Upper lobe of right lung (tissue), 1 donor: Measurements from ENCODE around the gene SLC6A12. TPM values are rescaled to one million over a fixed set of nuclear protein-coding genes. Genes with fewer than 3 reads are reported as not detected.

Experiments
- ATAC-seq: fragments of 200-7000 bp; cut with Tn5 transposase; one replicate; pipeline ENCODE4 v1.9.1; 2020; ENCODE audit warnings: mild to moderate bottlenecking, moderate library complexity
- DNase-seq: peaks from one replicate; pipeline ENCODE4 v3.0.0-alpha.2; 2020
- H3K27ac ChIP-seq: fragments of 200-600 bp; one replicate; pipeline ENCODE4 v1.8.0; 2022
- H3K27me3 ChIP-seq: fragments of 200-600 bp; one replicate; pipeline ENCODE4 v1.8.0; 2022; ENCODE audit warnings: mild to moderate bottlenecking
- H3K36me3 ChIP-seq: fragments of 200-600 bp; one replicate; pipeline ENCODE4 v1.8.0; 2022
- H3K4me1 ChIP-seq: fragments of 200-600 bp; one replicate; pipeline ENCODE4 v1.8.0; 2022
- H3K4me3 ChIP-seq: fragments of 200-600 bp; one replicate; pipeline ENCODE4 v1.8.0; 2022; ENCODE audit warnings: mild to moderate bottlenecking
- H3K9me3 ChIP-seq: fragments of 200-600 bp; one replicate; pipeline ENCODE4 v1.8.0; 2022
- intact Hi-C: fragments of 100-400 bp; cut with DNase I; formaldehyde crosslinking; loops from one replicate; pipeline ENCODE4 v1.11.0; 2022
- total RNA-seq: library from RNA; stranded (reverse); fragmentation: NEBNext Ultra II Directional; extraction: Animal tissue kit (Norgen Biotek cat#: 25700); gene quantifications from one replicate; pipeline ENCODE4 v1.2.1, GENCODE V29; 2021
- TF ChIP-seq, protein P1 (sequence below): fragments of 200-600 bp; IDR thresholded peaks from one replicate; pipeline ENCODE4 v1.8.0; 2022; ENCODE audit warnings: antibody characterized with exemption
- donor health status: DM: no; HTN: yes; CAD: no; lungs with severe emphysema.

SLC6A12 gene
- total RNA-seq, 1 donor from 2014 or later = 11.1 TPM

DNA sequence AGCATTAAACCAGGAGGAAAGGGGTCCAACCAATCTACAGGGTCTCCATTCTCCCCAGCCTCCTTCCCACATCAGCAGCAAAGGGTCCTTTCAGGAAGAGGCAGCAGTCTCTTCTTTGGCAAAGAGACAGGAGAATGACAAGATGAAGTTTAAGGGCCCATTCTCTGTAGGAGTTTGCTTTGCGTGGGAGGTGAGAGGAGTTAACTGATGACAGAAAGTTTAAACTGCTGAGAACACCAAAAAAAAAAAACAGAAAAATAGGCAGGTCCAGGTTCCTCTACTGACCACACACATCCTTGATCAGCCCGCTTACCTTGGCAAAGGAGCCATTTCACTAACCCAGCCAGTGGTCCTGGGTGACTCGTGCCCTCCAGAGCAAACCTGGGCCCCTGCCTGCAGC is 43.0 kb upstream of the SLC6A12 start:
- no peak overlapping the region for H3K4me3 ChIP-seq
- ATAC-seq (no peak), DNase-seq (no peak)
- intact Hi-C loops = no loop called here
- TF ChIP-seq, protein P1, sequence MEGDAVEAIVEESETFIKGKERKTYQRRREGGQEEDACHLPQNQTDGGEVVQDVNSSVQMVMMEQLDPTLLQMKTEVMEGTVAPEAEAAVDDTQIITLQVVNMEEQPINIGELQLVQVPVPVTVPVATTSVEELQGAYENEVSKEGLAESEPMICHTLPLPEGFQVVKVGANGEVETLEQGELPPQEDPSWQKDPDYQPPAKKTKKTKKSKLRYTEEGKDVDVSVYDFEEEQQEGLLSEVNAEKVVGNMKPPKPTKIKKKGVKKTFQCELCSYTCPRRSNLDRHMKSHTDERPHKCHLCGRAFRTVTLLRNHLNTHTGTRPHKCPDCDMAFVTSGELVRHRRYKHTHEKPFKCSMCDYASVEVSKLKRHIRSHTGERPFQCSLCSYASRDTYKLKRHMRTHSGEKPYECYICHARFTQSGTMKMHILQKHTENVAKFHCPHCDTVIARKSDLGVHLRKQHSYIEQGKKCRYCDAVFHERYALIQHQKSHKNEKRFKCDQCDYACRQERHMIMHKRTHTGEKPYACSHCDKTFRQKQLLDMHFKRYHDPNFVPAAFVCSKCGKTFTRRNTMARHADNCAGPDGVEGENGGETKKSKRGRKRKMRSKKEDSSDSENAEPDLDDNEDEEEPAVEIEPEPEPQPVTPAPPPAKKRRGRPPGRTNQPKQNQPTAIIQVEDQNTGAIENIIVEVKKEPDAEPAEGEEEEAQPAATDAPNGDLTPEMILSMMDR = no peak
- no peaks in the 10 kb centered on the region for H3K4me1 ChIP-seq
- H3K36me3 ChIP-seq = no peaks in the 10 kb centered on the region
- H3K9me3 ChIP-seq = no peaks in the 10 kb centered on the region
- no peak overlapping the region for H3K27ac ChIP-seq
- peaks cover 6% of the 10 kb centered on the region for H3K27me3 ChIP-seq

DNA sequence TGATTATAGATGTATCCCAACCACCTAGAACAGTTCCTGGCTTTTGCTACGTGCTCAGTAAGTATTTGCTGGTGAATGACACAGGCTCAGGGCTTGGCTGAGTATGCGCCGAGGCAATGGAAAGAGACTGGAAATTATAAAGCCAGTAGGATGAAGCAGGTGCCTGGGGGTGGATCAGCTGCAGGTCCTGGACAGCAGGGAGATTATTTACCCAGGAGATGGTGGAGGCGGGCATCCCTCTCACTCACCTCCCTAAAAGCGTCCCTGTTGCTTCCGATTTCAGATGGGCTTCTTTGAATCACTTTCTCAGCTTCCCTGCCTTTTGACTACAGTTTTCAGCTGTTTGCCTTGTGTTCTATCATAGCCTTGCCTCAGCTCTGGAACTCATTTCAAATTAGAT is 42.3 kb upstream of the SLC6A12 start:
- H3K27ac ChIP-seq = no peak overlapping the region
- no peaks in the 10 kb centered on the region for H3K36me3 ChIP-seq
- TF ChIP-seq, protein P1 = no peak
- ATAC-seq (no peak), DNase-seq (no peak)
- no peaks in the 10 kb centered on the region for H3K9me3 ChIP-seq
- no peak overlapping the region for H3K4me3 ChIP-seq
- H3K4me1 ChIP-seq = no peaks in the 10 kb centered on the region
- H3K27me3 ChIP-seq = peaks cover 6% of the 10 kb centered on the region
- intact Hi-C loops = no loop called here

DNA sequence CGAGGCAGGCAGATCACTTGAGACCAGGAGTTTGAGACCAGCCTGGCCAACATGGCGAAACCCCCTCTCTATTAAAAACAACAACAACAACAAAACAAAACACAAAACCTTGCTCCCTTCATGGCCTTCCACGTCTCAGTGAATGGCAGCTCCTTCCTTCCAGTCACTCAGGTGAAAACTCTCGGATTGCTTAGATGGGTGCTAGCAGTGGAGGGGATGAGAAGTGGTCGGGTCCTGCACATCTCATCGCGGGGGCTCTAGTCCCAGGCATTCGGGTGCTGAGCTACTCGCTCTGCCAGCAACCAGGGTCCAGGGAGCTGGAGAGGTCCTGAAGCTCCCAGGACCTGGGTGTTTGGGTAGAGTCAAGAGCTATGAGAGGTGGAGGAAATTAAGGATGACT is 41.0 kb upstream of the SLC6A12 start:
- H3K27ac ChIP-seq = no peak overlapping the region
- TF ChIP-seq, protein P1 = no peak
- H3K27me3 ChIP-seq = peaks cover 6% of the 10 kb centered on the region

DNA sequence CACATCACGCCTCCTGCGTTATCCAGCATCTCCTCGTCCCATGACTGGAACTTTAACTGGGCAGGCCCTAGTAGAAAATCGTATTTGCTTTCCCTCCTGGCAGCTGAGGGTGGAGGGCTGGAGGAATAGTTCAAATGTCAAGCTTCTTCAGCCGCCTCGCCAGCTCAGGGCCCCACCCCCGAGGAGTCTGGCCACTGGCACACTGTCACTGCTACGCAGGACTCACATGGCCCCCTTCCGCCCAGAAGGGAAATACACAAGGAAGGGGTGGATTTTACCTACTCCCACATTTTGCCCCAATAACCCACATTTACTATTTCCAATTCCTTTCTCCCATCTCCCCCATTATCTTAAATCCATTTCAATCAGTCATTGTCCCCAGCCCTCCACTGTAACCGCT is 40.1 kb upstream of the SLC6A12 start:
- TF ChIP-seq, protein P1 = no peak
- Histone ChIP-seq H3K27ac (no peak overlapping the region), H3K4me1 (no peaks in the 10 kb centered on the region), H3K9me3 (no peaks in the 10 kb centered on the region), H3K36me3 (no peaks in the 10 kb centered on the region), H3K4me3 (no peak overlapping the region), H3K27me3 (peaks cover 6% of the 10 kb centered on the region)
- ATAC-seq (no peak), DNase-seq (no peak)
- intact Hi-C loops = no loop called here

More for the DNA sequence above, 41.0 kb upstream of the SLC6A12 start:
- Histone ChIP-seq H3K9me3 (no peaks in the 10 kb centered on the region), H3K4me1 (no peaks in the 10 kb centered on the region), H3K36me3 (no peaks in the 10 kb centered on the region), H3K4me3 (no peak overlapping the region)
- intact Hi-C loops = no loop called here
- ATAC-seq = no peak
- DNase-seq = no peak

DNA sequence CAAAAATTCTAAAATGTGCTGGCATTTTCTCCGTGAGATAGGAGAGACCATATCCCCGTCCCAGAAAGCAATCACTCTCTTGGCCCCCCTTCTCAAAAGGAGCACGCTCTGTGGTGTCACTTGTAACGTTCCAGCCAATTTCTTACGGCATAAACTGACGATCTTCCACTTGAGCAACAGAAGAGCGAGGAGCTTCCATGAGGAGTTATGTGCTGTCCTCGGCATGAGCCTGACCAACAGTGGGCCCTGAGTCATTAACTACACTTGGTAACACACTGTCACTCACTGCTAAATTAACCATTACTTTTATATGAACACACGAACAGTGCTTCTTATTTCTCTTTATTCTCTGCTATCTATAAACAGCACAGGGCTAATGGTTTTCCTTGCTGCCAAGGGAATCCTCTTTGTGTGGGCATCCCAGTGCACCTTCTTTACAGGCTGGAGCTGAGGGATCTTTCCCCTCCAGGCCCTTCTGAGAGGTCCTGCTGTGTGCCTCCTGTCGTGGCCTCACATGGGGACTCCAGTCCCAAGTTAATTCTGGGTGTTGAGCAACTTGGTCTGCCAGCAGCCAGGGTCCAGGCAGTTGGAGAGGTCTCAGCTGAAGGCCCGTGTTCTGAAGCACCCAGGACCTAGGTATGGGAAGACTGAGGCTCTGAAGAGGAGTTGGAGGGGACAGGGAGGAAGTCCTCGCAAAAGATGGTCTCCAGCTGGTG is 39.3 kb upstream of the SLC6A12 start:
- intact Hi-C loops = no loop called here
- no peak for ATAC-seq

More for the DNA sequence above, 39.3 kb upstream of the SLC6A12 start:
- no peaks in the 10 kb centered on the region for H3K9me3 ChIP-seq
- no peaks in the 10 kb centered on the region for H3K4me1 ChIP-seq
- peaks cover 6% of the 10 kb centered on the region for H3K27me3 ChIP-seq
- no peak for DNase-seq
- H3K4me3 ChIP-seq = no peak overlapping the region
- TF ChIP-seq, protein P1 = no peak
- no peak overlapping the region for H3K27ac ChIP-seq
- H3K36me3 ChIP-seq = no peaks in the 10 kb centered on the region
